GM19238 (cell line): ENCODE results near the gene EXOC2.

Source experiments
- DNase-seq: peaks from one replicate; pipeline ENCODE4 v3.0.0; 2011; ENCODE audit warnings: low spot score; ENCODE audit not compliant: insufficient read length

EXOC2 gene

GRCh38 chr6:470051-470900, 222.7 kb downstream of the EXOC2 start:
- DNase-seq: no peak

- DNase-seq: no peak
These were observed 225.3 kb downstream of the EXOC2 start for GRCh38 chr6:467671-468082.

- DNase-seq: no peak
These were observed 225.8 kb downstream of the EXOC2 start for GRCh38 chr6:467111-467510.

GRCh38 chr6:466564-466963, 226.4 kb downstream of the EXOC2 start:
- no peak for DNase-seq

GRCh38 chr6:465531-466348, 227.2 kb downstream of the EXOC2 start:
- DNase-seq: no peak

- no peak for DNase-seq
These were observed 236.1 kb downstream of the EXOC2 start for GRCh38 chr6:456887-457286.

- DNase-seq: no peak
These were observed 236.5 kb downstream of the EXOC2 start for GRCh38 chr6:456358-456867.

GRCh38 chr6:455835-456234, 237.1 kb downstream of the EXOC2 start:
- no peak for DNase-seq

GRCh38 chr6:455006-455585, 237.8 kb downstream of the EXOC2 start:
- DNase-seq: no peak

GRCh38 chr6:454148-454991, 238.6 kb downstream of the EXOC2 start:
- DNase-seq: no peak

- DNase-seq: no peak
These were observed 239.8 kb downstream of the EXOC2 start for GRCh38 chr6:453152-453551.

- no peak for DNase-seq
These were observed 240.5 kb downstream of the EXOC2 start for GRCh38 chr6:452301-453067.

GRCh38 chr6:451847-452246, 241.1 kb downstream of the EXOC2 start:
- DNase-seq: no peak

- DNase-seq: no peak
These were observed 241.6 kb downstream of the EXOC2 start for GRCh38 chr6:451336-451735.

GRCh38 chr6:449486-450419, 243.2 kb downstream of the EXOC2 start:
- DNase-seq: no peak

GRCh38 chr6:449057-449430, 243.9 kb downstream of the EXOC2 start:
- DNase-seq: no peak

GRCh38 chr6:448296-449056, 244.5 kb downstream of the EXOC2 start:
- DNase-seq: no peak

- no peak for DNase-seq
These were observed 245.4 kb downstream of the EXOC2 start for GRCh38 chr6:447381-448165.
